NK-92 treated with Interleukin-12 subunit alpha and Interleukin-12 subunit beta, amount 100 ng/mL, for 24 hours (cell line): ENCODE results near the gene ALDH3B2.
"Not testable (repeated sequence)": the region's sequence is repeated elsewhere in the genome, so short reads cannot be mapped to it uniquely, and the experiment has no call there.

ENCODE experiments used
- DNase-seq: peaks from one replicate; lab custom pipeline; 2025; lab: John Stamatoyannopoulos, UW

ALDH3B2 gene

DNA sequence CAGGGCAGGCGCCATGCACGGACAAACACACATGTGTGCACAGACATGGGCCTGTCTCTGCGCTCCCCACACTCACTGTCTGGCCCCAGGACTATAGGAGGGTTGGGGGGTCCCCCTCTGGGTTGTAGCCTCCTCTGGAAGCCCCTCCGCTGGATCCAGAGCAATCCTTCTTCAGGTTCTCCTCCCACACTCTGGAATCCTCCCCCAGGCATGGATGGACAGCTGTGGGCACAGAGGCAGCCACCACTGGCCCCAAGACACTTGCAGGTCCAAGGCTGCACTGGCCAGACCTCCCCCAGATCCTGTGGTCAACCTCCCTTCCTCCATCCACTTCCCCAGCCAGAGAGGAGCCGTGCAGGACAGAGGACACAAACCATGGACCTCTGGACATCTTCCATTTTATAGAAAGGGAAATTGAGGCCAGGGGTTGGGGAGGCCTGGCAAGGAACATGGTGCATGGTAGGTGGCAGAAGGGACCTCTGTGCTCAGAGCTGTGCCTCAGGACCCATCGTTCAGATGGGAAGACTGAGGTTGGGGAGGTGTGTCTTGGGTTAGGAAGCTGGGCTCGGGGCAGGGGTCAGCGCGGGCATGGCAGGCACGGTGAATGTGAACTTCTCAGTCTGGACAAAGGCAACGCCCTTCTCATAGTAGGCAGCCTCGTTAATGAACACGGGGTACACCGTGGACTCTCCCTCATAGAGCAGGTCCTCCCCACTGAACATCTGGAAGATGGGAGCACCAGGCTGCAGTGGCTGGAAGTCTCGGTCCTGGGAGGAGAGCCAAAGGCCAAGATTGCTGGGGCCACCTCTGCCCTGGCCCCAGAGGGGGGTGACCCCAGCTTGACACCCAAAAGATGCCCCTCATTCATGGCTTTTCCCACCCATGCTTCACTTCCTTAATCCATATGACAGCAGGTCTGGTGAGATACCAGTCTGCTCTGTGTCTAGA is 32.0 kb downstream of the ALDH3B2 start:
- no peak for DNase-seq

DNA sequence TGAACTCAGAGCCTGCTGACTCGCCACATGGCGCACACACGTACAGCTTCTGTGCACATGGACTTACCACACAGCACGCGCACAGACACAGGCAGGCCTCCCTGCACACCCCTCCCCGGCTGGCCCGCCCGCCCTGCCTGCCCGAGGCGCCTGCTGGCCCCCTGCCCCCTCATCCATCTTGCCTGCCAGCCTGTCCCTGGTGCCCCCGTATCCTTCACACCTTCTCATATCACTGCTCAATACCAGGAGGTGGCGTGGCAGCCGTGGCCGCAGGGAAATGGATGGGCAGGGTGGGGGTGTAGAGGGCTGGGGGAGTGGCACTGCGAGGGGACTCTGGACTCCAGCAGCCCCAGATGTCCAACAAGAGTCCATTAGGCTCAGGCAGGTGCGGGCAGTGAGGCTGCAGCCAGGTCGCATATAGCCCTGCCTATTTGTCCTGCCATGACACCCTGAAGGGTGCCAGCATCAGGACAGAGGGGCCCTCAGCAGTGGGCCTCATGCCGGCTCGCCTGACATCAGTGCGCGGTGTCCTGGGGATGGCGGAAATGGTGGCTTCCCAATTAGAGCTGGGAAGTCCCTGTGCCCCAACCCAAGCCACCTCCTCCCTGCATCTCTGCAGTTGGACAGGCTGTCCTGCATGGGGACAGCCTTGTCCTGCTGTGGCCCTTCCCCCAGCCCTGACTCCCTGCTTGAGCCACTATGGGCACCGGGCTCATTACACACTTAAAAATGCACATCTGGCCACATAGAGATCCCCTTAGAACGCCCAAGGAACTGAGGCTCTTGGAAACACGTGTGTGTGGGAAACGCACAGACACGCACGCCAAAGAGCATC is 32.9 kb downstream of the ALDH3B2 start:
- DNase-seq: no peak

GRCh38 chr11:67640758-67641337 is 33.6 kb downstream of the ALDH3B2 start:
- DNase-seq: no peak

DNA sequence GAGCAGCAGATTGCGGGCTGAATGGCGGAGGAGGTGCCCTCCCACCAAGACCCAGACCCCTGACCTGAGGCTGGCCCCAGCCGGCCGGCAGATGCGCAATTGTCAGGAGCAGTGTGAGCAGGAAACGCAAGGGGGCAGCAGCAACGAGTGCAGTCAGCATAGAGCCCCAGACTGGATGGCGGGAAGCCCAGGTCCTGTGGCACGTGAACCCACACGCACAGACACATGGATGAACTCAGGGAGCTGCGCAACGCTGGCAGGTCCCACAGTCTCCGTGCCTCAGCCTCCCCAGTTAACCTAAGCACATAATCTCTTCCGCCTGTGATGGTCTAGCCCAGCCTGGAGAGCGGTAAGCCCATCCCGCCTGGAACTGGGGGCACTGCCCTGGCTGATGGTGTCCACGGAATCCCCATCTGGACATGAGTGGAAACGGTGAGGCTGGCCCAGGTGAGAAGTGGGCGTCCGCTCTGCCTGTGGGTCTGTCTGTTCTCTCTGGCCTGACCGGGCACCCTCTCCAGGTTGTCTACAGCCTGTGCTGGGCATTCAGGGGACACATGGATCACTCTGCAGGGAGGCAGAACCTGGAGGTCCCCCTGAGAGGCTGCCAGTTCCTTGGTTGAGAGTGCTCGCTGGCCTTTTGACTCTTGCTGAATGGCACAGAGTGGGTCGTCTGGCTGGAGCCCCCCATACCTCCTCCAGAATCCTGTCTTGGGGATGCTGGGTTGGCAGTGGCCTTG is 34.2 kb downstream of the ALDH3B2 start:
- DNase-seq: peak; percentile 35

GRCh38 chr11:67639438-67639859 is 35.0 kb downstream of the ALDH3B2 start, which contains the start of gene TBX10:
TSS of gene TBX10 (minus strand) at chr11:67639763. CDS start at chr11:67639472, 291 bp downstream.
- no peak for DNase-seq

- no peak for DNase-seq
Measured at GRCh38 chr11:67638535-67639437, 35.6 kb downstream of the ALDH3B2 start.

DNA sequence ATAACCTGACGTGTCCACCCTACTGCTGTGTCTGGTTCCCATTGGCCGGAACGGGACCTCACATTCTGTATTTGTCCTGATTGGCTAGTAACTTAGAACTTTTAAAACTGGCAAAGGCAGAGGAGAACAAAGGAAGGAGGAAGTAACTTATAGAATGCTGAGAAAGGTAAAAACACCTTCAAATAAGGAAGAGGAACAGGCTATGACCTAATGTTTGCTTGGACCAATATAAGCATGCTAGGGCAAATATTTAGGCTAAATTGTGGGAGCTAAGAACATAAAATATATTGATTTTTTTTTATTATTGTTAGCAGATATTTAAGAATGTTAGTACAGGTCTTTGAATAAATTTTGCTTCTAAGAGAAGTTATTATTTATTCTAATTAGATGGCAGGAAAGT is 37.0 kb downstream of the ALDH3B2 start:
- not testable (repeated sequence) for DNase-seq

DNA sequence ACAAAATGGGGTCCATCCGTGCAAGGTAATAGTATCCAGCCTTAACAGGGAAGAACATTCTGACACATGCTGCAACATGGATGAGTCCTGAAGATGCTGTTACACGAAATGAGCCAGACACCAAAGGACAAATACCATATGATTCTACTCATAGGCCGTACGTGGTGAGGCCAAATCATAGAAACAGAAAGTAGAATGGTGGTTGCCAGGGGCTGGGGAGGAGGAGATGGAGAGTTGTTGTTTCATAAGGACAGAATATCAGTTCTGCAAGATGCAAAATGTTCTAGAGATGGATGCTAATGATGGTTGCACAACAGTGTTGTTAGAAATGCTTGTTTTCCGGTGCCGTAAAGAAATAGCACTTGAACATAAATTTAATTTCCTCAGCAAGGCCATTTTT is 37.5 kb downstream of the ALDH3B2 start:
- DNase-seq: no peak

GRCh38 chr11:67635231-67635521 is 39.2 kb downstream of the ALDH3B2 start:
- no peak for DNase-seq

- DNase-seq: no peak
Measured at GRCh38 chr11:67634366-67635230, 39.8 kb downstream of the ALDH3B2 start.

- no peak for DNase-seq
Measured at GRCh38 chr11:67633758-67634365, 40.6 kb downstream of the ALDH3B2 start.

DNA sequence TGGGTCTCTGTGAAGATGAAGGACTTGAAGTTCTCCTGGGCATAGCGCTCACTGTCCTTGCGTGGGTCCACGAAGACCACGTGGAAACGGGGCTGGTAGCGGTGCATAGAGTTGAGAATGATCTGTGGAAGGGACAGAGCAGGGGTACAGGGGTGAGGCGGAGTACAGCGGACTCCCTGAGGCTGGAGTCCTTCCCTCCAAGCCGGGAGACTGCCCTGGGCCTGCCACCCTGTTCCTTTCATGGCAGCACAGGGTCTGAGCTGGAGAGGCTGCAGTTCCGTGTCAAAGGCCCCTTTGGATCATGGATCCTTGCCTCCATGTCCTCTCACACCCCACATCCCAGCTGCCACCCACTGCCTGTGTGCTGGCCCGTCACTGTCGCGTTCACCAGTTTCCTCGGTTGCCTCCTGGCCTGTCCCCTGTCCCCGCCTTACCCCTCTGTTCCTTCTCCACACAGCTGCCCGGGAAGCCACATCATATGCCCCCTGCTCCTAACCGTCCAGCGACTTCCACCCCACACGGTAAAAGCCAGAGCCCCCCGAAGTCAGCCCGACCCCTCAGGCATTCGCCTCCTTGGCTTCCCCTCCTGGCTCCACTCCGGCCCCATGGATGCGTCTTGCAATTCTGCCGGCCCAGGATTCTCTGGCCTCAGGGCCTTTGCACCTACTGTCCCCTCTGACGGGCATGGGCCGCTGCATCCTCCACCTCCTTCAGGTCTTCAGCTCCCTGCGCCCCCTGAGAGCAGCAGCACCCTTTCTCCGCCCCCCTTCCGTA is 41.3 kb downstream of the ALDH3B2 start:
- no peak for DNase-seq

DNA sequence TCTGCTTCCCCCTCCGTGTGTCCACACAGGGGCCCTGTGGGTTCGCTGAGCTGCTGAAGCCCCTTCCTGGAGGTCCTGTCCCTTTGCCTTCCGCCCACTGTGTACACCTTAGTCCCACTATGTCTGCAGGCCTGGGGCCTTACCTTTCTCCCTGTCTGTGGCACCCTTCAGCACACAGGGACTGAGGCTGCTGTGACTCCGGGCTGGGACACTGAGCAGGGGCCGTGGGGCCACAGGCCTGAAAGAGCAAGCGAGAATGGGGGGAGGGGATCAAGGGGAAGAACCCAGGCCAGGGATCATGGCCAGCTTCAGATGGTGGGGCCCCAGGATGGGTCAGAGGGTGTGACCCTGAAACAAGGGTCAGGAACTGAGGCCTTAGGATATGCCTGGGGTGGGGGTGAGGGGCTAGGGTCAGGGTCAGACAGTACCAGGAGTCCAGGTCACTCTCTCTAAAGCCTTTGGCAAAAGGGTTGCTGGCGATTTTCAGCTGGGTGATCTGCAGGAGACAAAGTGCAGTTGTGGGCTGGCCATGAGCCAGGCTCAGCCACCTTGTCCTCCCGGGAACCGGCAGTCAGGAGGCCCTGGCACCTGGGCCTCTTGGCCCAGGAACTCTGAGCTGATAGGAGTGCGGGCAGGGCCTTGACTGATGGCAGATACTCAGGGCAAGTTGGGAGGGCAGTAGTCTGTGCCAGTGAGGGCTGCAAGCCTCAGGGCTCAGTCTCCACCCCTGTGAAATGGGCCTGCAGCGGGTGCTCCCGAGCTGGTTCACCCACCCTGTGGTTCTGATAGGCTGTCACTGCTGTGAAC is 42.0 kb downstream of the ALDH3B2 start:
- no peak for DNase-seq

- DNase-seq: no peak
Measured at GRCh38 chr11:67631853-67632174, 42.6 kb downstream of the ALDH3B2 start.

DNA sequence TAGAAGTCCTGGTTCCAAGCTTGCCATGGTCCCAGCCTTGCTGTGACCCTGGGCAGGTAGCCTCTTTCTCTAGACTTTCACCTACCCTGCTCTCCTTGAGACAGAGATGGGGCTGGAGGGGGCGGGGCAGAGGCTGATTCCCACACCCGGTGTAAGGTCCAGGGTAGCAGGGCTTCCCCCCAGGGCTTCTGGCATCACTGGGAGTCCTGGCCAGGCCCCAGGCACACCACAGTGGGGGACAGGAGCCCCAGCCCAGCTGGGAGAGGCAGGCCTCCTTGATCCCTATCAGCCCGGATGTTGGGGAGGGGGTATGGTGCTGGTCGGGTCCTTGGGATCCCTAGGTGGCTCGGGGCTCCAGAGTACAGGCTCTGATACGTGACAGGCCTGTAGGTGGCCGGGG is 43.0 kb downstream of the ALDH3B2 start:
- DNase-seq: no peak

DNA sequence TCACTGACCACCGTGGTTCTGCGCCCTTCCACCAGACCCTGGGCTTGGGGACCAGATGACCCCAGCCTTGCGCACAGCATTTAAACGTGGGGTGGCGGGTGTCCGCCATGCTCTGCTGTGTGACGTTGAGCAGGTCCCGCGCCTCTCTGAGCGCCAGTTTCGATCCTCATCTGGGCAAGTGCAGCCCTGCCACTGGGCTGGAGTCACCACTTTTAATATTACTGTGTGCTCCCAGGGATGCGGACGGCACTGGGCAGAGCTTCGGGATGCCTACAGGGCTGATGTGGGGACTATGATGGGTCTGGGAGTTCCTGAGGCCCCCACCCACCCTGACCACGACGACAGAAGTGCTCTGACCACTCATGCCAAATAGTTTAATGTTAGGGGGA is 43.5 kb downstream of the ALDH3B2 start:
- no peak for DNase-seq

GRCh38 chr11:67630228-67630942 is 44.0 kb downstream of the ALDH3B2 start:
- DNase-seq: peak; percentile 100
